ENCODE results near the gene ADM2.
"Not testable (repeated sequence)": the region's sequence is repeated elsewhere in the genome, so short reads cannot be mapped to it uniquely, and the experiment has no call there.

The ADM2 gene, protein sequence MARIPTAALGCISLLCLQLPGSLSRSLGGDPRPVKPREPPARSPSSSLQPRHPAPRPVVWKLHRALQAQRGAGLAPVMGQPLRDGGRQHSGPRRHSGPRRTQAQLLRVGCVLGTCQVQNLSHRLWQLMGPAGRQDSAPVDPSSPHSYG

DNA sequence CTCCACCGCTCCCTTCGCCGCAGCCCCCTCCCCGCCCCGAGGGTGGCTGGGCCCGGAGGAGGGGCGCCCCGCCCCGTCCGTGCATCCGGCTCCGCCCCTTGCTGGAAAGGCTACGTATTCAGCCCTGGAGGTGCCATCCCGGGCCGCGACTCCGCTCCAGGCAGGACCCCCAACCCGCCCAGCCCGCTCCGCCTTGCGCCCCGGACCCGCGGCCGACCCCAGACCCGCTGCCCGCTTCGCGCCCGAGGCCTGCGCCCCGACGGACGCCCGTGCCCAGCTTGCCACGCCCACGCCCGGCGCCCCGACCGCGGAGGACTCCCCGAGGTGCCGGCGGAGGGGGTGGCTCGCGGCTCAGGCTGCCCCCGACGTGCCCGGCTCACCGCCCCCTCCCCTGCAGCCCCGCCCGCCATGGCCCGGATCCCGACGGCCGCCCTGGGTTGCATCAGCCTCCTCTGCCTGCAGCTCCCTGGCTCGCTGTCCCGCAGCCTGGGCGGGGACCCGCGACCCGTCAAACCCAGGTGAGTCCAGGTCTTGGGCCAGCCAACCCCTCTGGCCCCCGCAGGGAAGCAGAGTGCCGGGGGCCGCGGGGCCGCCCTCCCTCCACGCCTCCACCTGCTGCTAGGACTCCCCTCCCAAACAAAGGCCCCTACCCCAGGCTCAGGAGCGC lies at the start of gene ADM2:
ADM2 (plus strand) TSS at position 104 of the 667 bp plus-strand sequence; CDS start at position 409, 305 bp downstream.
- DNase-seq = no peak

DNA sequence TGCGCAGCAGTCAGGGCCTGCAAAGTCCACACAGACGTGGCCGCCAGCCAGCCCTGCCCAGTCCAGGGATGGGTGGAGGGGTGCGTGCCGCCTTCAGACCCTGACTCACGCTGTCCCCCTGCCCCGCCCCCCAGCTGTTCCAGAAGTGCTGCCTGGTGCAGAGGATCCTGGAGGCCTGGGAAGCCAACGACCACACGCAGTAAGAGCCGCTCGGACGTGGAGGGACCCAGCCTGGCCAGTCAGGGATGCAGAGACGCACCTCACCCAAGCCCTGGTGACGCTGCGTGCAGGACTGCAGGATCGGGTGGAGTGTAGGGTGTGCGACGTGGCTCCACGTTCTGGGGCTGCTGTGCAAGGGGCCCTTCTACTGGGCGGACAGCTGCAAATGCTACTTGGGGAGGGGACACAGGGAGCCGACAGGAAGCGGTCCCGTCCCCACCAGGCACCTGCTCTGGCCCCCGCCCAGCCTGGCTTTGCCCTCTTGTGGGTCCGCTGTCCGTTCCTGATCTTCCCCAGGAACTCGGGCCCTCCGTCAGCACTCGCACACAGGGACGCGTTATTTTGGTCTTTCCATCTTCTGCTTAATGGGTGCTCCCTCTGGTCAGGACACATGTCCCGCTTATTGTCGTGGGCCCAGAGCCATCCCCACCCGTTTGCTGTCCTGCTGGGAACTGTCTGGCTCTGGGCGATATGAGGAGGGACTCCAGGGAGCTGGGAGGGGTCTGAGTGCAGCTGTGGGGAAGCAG lies 49.0 kb upstream of the ADM2 start:
- no peak for DNase-seq

DNA sequence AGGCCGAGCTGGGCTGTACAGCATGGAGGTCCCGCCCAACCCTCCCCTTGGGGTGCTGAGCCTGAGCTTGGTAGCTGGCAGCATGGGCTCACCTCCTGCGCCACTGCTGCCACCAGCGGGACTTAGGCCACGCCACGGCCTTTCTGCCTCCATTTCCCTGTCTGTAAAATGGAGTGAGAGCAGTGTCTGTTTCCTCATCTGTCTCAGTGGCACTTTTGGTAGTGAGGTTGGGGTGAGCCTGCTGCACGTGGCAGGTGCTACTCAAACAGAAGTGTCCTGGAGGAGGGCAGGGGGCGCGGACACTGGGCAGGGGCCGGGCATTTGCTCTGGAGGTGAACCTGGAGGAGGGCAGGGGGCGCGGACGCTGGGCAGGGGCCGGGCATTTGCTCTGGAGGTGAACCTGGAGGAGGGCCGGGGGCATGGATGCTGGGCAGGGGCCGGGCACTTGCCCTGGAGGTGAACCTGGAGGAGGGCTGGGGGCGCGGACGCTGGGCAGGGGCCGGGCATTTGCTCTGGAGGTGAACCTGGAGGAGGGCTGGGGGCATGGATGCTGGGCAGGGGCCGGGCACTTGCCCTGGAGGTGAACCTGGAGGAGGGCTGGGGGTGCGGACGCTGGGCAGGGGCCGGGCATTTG lies 48.3 kb upstream of the ADM2 start:
- DNase-seq = not testable (repeated sequence)

DNA sequence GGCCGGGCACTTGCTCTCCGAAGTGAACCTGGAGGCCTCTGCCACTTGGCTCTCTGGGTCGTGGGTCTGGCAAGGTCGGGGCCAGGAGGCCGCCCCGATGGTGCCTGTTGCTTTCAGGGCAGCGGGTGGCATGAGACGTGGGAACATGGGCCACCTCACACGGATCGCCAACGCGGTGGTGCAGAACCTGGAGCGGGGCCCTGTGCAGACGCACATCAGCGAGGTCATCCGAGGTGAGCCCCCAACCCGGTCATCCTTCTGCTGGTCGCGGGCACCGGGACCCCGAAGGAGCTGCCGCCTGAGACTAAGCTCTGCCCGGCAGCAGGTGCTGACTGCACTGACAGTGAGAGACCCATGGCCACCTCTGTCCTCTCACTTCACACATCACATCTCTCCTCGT lies 46.5 kb upstream of the ADM2 start:
- DNase-seq = no peak

DNA sequence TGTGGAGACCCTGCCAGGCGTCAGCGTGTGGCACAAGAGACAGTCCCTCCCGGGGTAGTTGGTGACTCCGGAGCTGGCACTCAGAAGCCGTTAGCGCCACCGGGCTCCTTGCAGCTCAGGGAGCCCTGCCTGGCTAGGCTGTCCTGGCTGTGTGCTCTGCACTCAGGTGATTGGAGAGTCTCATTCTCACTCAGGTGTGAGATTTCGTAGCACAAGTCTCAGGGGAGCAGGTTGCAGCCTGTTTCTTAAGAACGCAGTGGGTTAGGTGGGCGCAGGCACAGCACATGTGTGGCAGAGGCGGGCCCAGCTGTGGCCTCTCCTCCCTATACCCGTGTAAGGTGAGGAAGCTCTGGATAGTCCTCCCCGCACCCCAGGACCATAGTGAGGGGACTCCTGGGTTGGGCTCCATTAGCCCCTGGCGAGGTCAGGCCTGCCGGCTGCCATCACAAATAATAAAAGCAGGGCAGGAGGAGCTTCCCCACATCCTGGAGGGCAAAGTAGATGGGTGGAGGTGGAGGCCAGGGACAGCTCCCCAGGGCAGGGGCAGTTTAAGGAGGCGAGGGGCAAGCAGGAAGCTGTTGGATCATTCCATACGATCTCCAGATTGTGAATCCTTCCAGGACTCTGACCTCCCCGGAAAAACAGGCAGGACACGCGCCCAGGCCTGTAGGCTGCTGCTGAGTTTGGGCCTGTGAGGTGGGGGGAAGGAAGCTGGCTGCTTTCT lies 45.9 kb upstream of the ADM2 start:
- DNase-seq = no peak

DNA sequence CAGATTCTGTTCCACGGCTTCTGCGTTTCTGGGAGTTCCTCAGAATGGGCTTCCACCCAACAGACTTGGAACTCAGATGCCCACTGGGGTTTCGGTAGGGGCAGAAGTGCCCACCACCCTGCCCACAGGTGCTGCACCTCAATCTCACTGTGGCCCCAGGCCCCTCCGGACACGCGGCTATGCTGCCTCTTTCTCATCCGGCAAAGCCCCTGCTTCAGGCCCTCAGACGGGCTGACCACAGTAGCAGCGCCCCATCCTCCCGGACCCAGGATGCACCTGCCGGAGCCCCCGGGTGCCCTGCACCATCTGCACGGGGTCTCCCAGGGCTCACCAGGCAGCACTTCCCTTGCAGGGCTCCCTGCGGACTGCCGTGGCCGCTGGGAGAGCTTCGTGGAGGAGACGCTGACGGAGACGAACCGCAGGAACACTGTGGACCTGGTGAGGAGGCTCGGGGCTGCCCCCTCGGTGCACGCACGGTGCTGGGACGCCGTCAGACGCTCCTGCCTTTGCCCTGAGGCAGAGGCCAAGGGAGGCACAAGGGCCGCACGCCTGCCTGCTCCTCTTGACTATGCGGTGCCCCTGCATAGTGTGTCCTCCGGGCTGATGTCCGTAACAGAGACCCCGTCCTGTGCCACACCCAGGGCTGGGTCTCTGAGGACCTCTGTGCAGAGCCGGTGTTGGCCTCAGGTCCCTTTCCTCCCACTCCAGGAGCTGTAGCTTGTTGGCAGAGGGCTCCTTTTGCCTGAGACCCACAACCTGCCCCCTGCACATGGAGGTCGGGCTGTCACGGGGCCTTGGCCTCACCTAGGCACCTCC lies 45.1 kb upstream of the ADM2 start:
- no peak for DNase-seq

DNA sequence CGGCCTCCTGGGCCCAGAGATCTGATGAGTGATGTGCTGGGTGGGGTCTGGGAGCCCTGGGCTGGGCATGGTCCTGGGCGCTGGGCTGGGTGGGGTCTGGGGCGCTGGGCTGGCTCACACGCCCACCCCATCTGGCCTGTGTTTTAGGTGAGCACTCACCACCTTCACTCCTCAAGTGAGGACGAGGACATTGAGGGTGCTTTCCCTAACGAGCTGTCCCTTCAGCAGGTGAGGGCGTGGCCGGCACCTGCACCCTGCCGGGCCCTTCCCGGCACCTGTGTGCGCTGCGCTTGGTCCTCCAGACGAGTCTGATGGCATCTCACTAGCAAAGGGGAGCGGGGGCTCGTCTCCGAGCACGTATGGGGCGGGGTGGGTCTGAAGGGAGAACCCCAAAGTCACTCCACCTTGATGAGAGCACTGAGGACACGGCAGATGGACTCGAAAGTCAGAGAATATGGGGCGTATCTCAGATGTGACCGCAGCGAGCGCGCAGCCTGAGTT lies 44.5 kb upstream of the ADM2 start:
- DNase-seq = no peak

DNA sequence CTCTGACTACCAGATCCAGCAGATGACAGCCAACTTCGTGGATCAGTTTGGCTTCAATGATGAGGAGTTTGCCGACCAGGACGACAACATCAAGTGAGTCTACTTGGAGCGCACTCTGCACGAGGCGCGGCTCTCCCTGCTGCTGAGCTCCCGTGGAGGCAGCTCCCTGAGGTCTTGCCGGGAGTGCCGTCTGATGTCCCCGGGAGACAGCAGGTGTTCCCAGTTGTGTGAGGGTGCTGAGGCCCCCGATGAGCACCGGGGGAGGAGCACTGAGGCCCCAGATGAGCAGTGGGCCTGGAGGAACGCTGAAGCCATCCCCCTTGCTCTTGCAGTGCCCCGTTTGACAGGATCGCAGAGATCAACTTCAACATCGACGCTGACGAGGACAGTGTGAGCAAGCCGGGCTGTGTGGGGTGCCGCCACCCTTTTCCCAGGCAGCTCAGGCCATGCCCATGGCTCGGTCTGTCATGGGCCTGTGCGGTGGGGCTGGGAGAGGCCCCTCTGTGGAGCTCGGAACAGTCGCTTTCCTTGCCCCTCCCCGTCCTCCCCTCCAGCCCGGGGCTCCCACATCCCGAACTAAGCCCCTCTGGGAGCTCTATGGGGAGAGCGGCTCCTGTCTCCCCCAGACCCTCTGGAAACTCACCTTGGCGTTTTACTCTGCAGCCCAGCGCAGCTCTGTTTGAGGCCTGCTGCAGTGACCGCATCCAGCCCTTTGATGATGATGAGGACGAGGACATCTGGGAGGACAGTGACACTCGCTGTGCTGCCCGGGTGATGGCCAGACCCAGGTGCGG lies 43.6 kb upstream of the ADM2 start:
- DNase-seq = no peak

DNA sequence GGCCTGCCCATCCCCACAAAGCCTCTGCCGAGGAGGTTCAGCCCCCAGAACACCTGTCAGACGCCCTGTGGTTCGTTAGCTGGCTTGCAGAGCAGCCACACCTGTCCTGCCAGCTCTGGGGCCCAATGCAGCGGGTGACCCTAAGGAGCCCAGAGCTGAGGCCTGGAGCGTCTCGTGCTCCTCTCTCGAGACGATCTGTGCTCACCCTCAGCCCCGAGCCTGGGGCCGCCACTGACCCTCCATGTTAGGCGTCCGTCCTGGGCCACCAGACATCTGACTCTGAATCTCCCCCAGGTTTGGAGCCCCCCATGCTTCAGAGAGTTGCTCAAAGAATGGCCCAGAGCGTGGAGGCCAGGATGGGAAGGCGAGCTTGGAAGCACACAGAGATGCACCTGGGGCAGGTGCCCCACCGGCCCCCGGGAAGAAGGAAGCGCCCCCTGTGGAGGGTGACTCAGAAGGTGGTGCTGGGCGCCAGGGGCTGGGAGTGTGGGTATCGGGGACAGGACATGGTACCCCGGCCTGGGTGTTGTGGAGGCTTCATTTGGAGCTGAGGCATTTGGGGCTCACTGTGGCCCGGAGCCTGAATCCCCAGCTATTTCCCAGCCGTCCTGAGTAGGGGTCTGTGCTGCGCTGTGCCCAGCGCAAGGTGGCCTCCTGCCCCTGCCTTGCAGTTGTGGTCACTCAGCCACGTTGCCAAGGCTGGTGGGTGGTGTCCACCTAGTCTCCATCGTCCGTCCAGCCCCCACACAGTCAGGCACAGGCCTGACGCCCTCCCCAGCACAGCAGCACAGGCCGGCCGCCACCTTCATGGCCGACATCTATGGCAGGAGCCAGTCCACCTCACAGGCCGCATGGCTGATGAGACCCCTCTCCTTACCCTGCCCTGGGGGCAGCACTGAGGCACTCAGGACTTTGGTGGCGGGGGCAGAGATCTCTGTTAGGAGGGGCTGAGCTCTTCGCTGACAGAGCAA lies 42.8 kb upstream of the ADM2 start:
- no peak for DNase-seq

DNA sequence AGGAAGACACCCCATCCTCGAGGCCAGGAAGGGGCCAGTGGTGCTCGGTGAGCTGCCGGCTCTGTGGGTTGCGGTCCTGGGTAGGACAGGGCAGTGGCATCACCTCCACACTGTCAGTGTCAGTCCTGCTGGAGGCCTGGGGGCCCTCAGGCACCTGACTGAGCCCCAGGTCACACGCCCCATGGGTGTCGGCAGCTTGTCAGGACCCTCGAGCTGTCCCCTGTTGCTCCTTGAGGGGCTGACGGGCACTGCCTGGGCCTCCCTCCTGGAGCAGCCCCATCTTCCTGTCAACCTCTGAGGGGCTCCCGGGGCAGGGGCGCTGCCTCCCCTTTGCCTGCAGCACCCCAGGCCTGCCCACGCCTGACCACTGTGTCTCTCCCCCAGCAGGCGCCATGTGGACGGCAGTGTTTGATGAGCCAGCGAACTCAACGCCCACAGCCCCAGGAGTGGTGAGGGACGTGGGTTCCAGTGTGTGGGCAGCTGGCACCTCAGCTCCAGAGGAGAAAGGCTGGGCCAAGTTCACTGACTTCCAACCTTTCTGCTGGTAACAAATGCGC lies 42.0 kb upstream of the ADM2 start:
- no peak for DNase-seq

DNA sequence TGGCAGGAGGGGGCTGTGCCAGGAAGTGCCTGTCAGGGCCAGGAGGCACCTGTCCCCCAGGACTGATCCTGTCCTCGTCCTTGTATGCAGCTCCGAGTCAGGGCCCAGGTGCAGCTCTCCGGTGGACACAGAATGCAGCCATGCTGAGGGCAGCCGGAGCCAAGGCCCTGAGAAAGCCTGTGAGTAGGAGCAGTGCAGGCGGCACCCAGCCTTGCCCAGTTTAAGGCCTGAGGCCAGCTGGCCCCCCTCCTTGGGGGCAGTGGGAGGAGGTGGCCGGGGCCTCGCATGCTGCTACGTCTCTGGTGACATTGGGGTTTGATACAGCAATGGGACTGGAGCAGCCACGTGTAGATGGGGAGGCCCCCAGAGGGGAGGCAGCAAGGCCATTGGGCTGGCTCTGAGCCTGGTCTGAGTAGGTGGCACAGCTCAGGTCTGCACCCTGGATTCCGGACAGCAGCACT lies 41.4 kb upstream of the ADM2 start:
- no peak for DNase-seq

DNA sequence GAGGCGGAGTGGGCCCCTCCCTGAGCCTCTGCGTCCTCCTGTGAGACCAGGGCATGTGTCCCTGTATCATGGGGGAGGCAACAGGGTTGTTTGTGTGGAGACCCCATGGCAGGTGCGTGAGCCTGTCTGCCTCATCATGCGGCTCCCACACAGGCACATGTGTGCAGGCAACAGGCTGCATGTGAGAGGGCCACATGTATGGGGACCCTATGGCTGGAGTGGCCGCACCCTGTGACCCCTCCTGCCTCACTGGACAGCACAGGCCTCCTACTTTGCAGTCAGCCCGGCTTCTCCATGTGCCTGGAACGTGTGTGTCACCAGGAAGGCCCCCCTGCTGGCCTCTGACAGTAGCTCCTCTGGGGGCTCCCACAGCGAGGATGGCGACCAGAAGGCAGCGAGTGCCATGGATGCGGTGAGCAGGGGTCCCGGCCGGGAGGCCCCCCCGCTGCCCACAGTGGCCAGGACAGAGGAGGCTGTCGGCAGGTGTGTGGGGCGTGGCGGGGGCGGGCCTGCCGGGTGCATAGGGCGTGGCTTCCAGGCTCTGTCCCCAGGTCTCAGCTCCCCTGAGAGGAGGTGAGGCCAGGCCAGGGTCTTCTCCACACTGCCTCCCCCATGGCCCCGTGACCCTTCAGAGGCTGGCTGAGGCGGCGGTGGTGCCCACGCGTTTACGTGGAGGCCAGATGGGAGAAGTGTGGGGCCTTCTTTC lies 40.6 kb upstream of the ADM2 start:
- DNase-seq = no peak

DNA sequence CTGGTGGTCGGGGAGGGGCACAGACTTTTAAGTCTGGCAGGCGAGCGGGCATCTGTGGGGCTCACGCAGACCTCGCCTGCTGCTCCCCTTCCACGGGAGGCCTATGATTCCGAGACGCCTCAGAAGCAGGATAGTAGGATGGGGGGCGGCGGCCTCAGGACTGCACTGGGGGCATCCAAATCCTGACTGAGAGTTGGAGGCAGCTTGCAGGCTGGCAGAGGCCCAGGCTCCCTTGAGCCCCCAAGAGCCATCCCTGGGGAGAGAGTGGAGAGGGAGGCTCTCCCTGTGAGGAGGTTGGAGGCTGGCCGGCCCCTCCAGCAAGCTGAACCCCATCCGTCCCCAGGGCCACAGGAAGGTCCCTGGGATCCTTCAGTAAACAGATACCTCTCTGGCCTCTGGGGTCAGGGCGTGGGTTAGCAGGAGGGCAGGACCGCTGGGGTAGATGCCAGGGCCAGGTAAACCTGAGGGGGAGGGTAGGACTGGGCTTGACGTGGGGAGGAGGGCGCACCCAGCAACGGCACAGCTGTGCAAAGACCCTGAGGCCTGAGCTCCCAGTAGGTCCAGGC lies 39.8 kb upstream of the ADM2 start:
- no peak for DNase-seq

DNA sequence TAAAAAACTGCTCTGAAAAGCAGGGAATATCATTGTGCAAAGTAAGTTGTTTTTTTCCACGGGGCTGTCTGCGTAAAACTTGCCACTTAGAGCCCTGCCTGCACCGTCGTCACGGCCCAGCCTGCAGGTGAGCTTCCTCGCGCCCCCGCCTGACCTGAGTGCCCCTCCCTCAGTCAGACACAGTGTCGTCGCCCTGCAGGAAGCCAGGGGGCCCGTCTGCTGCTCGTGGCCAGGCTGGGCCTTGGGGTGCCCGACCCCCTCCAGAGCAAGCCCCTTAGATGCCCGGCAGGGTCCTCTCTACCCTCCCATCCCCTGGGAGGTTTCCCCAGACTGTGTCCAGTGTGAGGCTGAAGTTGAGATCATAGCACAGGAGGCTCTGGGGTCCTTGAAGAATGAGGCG lies 38.1 kb upstream of the ADM2 start:
- no peak for DNase-seq

DNA sequence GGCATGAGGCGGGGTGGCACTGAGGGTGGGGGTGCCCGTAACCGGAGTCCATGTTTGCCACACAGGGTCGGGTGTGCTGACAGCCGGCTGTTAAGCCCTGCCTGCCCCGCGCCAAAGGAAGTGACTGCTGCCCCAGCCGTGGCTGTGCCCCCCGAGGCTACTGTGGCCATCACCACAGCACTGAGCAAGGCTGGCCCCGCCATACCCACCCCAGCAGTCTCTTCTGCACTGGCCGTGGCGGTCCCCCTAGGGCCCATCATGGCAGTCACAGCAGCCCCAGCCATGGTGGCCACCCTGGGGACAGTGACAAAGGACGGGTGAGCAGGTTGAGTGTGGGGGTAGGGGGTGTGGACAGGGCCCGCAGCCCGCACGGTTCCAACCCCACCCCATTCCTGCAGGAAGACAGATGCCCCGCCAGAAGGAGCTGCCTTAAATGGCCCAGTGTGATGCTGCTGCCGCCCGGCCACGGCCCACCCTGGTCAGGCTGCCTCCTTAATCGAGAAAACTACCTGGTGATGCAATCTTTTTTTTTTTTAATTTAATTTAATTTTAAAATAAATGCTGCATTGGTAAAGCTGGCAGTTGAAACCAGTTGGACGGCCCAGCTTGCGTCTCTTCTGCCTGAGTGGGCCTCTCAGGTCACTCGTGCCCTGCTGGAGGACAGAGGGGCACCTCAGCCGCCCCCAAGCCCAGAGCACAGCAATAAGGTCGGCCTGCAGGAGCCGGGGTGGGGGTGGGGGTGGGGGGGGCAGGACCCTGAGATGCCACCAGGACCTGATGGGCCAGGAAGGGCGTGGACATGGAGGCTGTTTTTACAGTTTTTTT lies 37.3 kb upstream of the ADM2 start:
- DNase-seq = no peak

DNA sequence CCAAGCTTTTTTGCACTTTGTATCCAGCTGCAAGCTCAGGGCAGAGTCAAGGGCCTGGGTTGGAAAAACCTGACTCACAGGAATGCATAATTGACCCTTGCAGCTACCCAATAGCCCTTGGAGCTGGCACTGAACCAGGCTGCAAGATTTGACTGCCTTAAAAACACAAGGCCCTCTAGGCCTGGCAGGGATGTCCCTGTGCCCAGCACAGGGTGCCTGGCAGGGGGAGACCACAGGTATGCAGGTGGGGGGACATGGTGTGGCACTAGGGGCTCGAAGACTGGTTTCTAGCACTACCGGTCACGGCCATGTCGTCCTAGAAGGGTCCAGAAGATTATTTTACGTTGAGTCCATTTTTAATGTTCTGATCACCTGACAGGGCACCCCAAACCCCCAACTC lies 36.7 kb upstream of the ADM2 start:
- no peak for DNase-seq

DNA sequence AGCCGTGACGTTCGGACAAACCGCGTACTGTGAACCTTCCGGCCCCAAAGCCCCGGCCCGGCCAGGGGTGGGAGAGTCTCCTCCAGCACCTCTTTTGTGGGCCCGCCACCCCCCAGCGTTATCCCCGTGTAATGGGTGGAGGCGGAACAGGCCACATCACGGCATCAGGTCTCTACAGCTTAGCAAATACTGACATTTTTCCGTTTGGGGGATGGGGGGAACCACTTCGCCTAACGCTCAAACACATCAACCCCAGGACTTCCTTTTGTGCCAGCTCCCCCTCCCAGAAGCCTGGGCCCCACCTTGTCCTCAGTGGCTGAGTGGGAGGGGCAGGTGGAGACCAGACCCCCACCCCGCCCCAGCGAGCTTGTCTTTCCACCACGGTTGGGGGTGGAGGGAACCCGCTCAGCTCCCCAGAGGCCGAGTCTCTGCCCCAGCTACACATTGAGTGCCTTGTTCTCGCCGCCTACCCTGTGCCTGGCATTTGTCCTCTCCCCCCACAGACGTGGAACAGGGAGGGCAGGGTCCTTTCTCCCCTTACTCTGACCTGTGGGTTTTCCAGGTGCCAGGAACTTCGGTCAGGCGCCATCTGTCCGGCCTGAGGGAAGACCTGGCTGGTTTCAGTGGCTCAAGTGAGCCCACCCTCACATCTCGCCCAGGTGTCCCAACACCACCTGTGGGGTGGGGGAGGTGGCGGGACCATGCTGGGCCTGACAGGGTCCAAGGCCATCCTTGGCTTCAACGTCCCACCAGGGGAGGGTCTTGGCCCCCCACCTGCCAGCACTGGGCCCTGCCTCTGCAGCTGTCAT lies 36.1 kb upstream of the ADM2 start:
- no peak for DNase-seq

Data from NCI-H510A treated with DMSO at 0.1 percent for 48 hours (cell line).